Endothelial cell of umbilical vein (primary cell): ENCODE measurements around the gene SUV39H2. TPM values are rescaled to one million over a fixed set of nuclear protein-coding genes. Genes with fewer than 3 reads are reported as not detected.

ENCODE experiments used
- BruUV-seq: library from RNA; stranded (reverse); fragments of 400-500 nt; replicated peaks from 2 replicates; lab custom pipeline; 2021; lab: Mats Ljungman, UMichigan
- CTCF ChIA-PET: fragments of 300-600, 350-600 bp; sonication (Branson Sonifier 250); formaldehyde crosslinking; loops from one replicate; lab custom pipeline; 2021; ENCODE audit warnings: antibody characterized with exemption, inconsistent platforms; lab: Charles Lee
- POLR2A ChIA-PET: fragments of 300-600, 350-600 bp; sonication (Branson Sonifier 250); formaldehyde crosslinking; loops from one replicate; lab custom pipeline; 2021; ENCODE audit warnings: antibody characterized with exemption, inconsistent platforms; lab: Charles Lee
- DNase-seq: peaks from one replicate; pipeline ENCODE4 v3.0.0-alpha.2; 2011; ENCODE audit warnings: low read depth, low spot score
- FAIRE-seq: peaks from 2 replicates; lab custom pipeline; 2011; peaks lifted over from hg19 to GRCh38; lab: Jason Lieb, UNC
- H2AFZ ChIP-seq: 2 replicates; pipeline ENCODE4 v1.6.0; 2012; ENCODE audit warnings: low read depth, low read length, control low read depth, inconsistent platforms
- H3K27ac ChIP-seq: 2 replicates; pipeline ENCODE4 v1.5.1; 2011; ENCODE audit warnings: low read depth, mild to moderate bottlenecking, control low read depth, low read length, moderate library complexity; ENCODE audit not compliant: insufficient read depth
- H3K27me3 ChIP-seq, 2 experiments: 2 replicates each; pipeline versions ENCODE4 v1.6.0 to v1.6.1; 2011; ENCODE audit warnings: low read length in 2 of 2, mixed read lengths in 1 of 2; ENCODE audit not compliant: control insufficient read depth in 2 of 2, insufficient read depth in 2 of 2
- H3K36me3 ChIP-seq, 2 experiments: 2 replicates in 1 of 2; 3 replicates in 1 of 2; pipeline ENCODE4 v1.5.1; 2011; ENCODE audit warnings: low read length in 2 of 2, mild to moderate bottlenecking in 1 of 2, moderate library complexity in 1 of 2; ENCODE audit not compliant: control insufficient read depth in 2 of 2, insufficient read depth in 2 of 2; ENCODE audit errors: extremely low read depth in 1 of 2
- H3K4me1 ChIP-seq: 3 replicates; pipeline ENCODE4 v1.5.1; 2011; ENCODE audit warnings: mild to moderate bottlenecking, low read length; ENCODE audit not compliant: control insufficient read depth, insufficient read depth; ENCODE audit errors: extremely low read depth
- H3K4me2 ChIP-seq: 2 replicates; pipeline ENCODE4 v1.6.1; 2011; ENCODE audit warnings: low read length, control low read depth, mixed read lengths; ENCODE audit not compliant: insufficient read depth
- H3K4me3 ChIP-seq, 3 experiments: fragments of 200-600 bp in 1 of 3; sonication (generic), shearing (Covaris generic) in 1 of 3; replicated peaks in 1 of 3; 2 replicates each; pipeline ENCODE4 v1.5.1; 2011 to 2016; ENCODE audit warnings: control low read depth in 3 of 3, low read length in 3 of 3, mild to moderate bottlenecking in 2 of 3, inconsistent platforms in 1 of 3, low read depth in 1 of 3, moderate library complexity in 1 of 3; ENCODE audit not compliant: insufficient read depth in 1 of 3
- H3K79me2 ChIP-seq: 2 replicates; pipeline ENCODE4 v1.6.0; 2012; ENCODE audit warnings: low read length, inconsistent platforms; ENCODE audit not compliant: control insufficient read depth, insufficient read depth
- H3K9ac ChIP-seq: replicated peaks from 2 replicates; pipeline ENCODE3; 2011; ENCODE audit warnings: low read length, control low read depth; ENCODE audit not compliant: insufficient read depth; ENCODE audit errors: extremely low read depth
- H3K9me1 ChIP-seq: replicated peaks from 3 replicates; pipeline ENCODE4 v1.6.0; 2011; ENCODE audit warnings: mild to moderate bottlenecking, low read length; ENCODE audit not compliant: control insufficient read depth, insufficient read depth; ENCODE audit errors: extremely low read depth
- H3K9me3 ChIP-seq: replicated peaks from 2 replicates; pipeline ENCODE4 v1.5.1; 2012; ENCODE audit warnings: low read length, inconsistent platforms; ENCODE audit not compliant: control insufficient read depth, insufficient read depth
- H4K20me1 ChIP-seq: replicated peaks from 2 replicates; pipeline ENCODE3; 2011; ENCODE audit warnings: mild to moderate bottlenecking, low read length; ENCODE audit not compliant: control insufficient read depth, insufficient read depth; ENCODE audit errors: extremely low read depth
- EZH2 ChIP-seq: IDR thresholded peaks from 2 replicates; pipeline ENCODE4 v1.6.1; 2012; ENCODE audit warnings: borderline replicate concordance, low read depth, mild to moderate bottlenecking, moderate library complexity, low read length, inconsistent platforms; ENCODE audit not compliant: severe bottlenecking
- FOS ChIP-seq: IDR thresholded peaks from 2 replicates; pipeline ENCODE4 v1.6.1; 2011; ENCODE audit warnings: mild to moderate bottlenecking, low read length, moderate library complexity, borderline replicate concordance; ENCODE audit not compliant: insufficient read depth
- GATA2 ChIP-seq: IDR thresholded peaks from 2 replicates; pipeline ENCODE4 v1.7.0; 2011; ENCODE audit warnings: low read depth, mild to moderate bottlenecking, moderate library complexity, mixed read lengths, low read length; ENCODE audit not compliant: insufficient read length, insufficient read depth
- MAX ChIP-seq: IDR thresholded peaks from 2 replicates; pipeline ENCODE4 v1.6.1; 2011; ENCODE audit not compliant: insufficient read depth, insufficient read length
- MYC ChIP-seq: IDR thresholded peaks from one replicate; pipeline ENCODE4 v1.6.1; 2011; ENCODE audit warnings: mild to moderate bottlenecking, low read depth, low read length
- POLR2AphosphoS5 ChIP-seq: IDR thresholded peaks from 2 replicates; pipeline ENCODE4 v1.6.1; 2012; ENCODE audit warnings: low read depth, mild to moderate bottlenecking, control low read depth, low read length, moderate library complexity; ENCODE audit not compliant: insufficient read depth
- dilution Hi-C: fragments of 300-500 bp; cut with MboI; formaldehyde crosslinking; loops from one replicate; pipeline ENCODE4 v1.15.0; 2019; ENCODE audit warnings: low sequenced_read_pairs; ENCODE audit not compliant: extremely low pct_ligation_motif_present
- intact Hi-C: fragments of 100-400 bp; cut with micrococcal nuclease; formaldehyde crosslinking; loops from one replicate; pipeline ENCODE4 v1.10.0; 2022
- polyA plus RNA-seq, 4 experiments: library from polyadenylated mRNA; depleted of rRNA in 3 of 4; stranded (reverse) in 3 of 4; unstranded in 1 of 4; fragments of >200 nt; gene quantifications; 2 replicates each; pipeline versions ENCODE4 v1.2.1 to v1.2.3, GENCODE V29; 2011 to 2012; ENCODE audit warnings: missing spikeins in 1 of 4
- total RNA-seq: library from RNA; stranded (reverse); gene quantifications from 2 replicates; pipeline ENCODE4 v1.2.3, GENCODE V29; 2021
- TF ChIP-seq, protein P1 (sequence below), 2 donors: IDR thresholded peaks; 1 replicate in 1 of 2; 2 replicates in 1 of 2; pipeline ENCODE4 v1.5.1; 2011; ENCODE audit warnings: low read length in 2 of 2, mild to moderate bottlenecking in 2 of 2, moderate library complexity in 2 of 2, control low read depth in 1 of 2, inconsistent platforms in 1 of 2, low read depth in 1 of 2; ENCODE audit not compliant: insufficient read depth in 1 of 2; ENCODE audit errors: extremely low read depth in 1 of 2

The SUV39H2 gene
- total and polyA plus RNA-seq, 2 donors (not counting 3 experiments of a cell fraction or from before 2014, with no cell fraction given) = 5.7 to 29.9 TPM

- Histone ChIP-seq H3K9ac (no peak overlapping the region), H3K36me3 (peaks cover 8 to 20% of the 10 kb centered on the region in 2 experiments), H2AFZ (no peak overlapping the region), H4K20me1 (no peaks in the 10 kb centered on the region), H3K79me2 (no peaks in the 10 kb centered on the region), H3K9me3 (peaks cover 5% of the 10 kb centered on the region), H3K4me3 (no peak overlapping the region), H3K4me1 (no peaks in the 10 kb centered on the region), H3K4me2 (no peak overlapping the region), H3K27ac (no peak overlapping the region), H3K27me3 (no peaks in the 10 kb centered on the region), H3K9me1 (no peaks in the 10 kb centered on the region)
- FAIRE-seq (no peak), DNase-seq (no peak)
- CTCF ChIA-PET = interaction anchor here (1.6 kb wide), 1 partner anchor 13 kb away, joined by 3 read pairs; no protein-coding TSS in a partner anchor
- dilution Hi-C loops = no loop called here
- intact Hi-C loops = no loop called here
- TF ChIP-seq FOS (no peak), EZH2 (no peak), MAX (no peak), POLR2AphosphoS5 (no peak), MYC (no peak), GATA2 (no peak)
- TF ChIP-seq, protein P1, sequence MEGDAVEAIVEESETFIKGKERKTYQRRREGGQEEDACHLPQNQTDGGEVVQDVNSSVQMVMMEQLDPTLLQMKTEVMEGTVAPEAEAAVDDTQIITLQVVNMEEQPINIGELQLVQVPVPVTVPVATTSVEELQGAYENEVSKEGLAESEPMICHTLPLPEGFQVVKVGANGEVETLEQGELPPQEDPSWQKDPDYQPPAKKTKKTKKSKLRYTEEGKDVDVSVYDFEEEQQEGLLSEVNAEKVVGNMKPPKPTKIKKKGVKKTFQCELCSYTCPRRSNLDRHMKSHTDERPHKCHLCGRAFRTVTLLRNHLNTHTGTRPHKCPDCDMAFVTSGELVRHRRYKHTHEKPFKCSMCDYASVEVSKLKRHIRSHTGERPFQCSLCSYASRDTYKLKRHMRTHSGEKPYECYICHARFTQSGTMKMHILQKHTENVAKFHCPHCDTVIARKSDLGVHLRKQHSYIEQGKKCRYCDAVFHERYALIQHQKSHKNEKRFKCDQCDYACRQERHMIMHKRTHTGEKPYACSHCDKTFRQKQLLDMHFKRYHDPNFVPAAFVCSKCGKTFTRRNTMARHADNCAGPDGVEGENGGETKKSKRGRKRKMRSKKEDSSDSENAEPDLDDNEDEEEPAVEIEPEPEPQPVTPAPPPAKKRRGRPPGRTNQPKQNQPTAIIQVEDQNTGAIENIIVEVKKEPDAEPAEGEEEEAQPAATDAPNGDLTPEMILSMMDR (IDR thresholded peaks at IDR 0.05; ENCODE audit: extremely low read depth in 1 of 2, insufficient read depth in 1 of 2, low read depth in 1 of 2, low read length in 2 of 2) = no peak
- no TSS peak for BruUV-seq
- POLR2A ChIA-PET = no interaction called here
Measured at GRCh38 chr10:14916600-14916999, 37.9 kb downstream of the SUV39H2 start.
